HCT116 (cell line): ENCODE data around the gene PPP2R1B. TPM values are rescaled to one million over a fixed set of nuclear protein-coding genes. Genes with fewer than 3 reads are reported as not detected.

Experiments used
- ATAC-seq: fragments of 200-7000 bp; cut with Tn5 transposase; 2 replicates; pipeline ENCODE4 v1.9.1; 2020; ENCODE audit warnings: mild to moderate bottlenecking, moderate library complexity
- BruUV-seq: library from RNA; stranded (reverse); fragments of 400-500 nt; replicated peaks from 2 replicates; lab custom pipeline; 2021; lab: Mats Ljungman, UMichigan
- CTCF ChIA-PET: fragments of 300-600 bp; sonication (Branson Sonifier 250); formaldehyde crosslinking; loops from one replicate; lab custom pipeline; 2021; ENCODE audit warnings: antibody characterized with exemption; lab: Charles Lee
- POLR2A ChIA-PET: fragments of 300-600, 350-600 bp; sonication (Branson Sonifier 250); formaldehyde crosslinking; loops from one replicate; lab custom pipeline; 2021; ENCODE audit warnings: antibody characterized with exemption; lab: Charles Lee
- RAD21 ChIA-PET, 2 experiments: fragments of 300-600 bp; sonication (Branson Sonifier 250); formaldehyde crosslinking; loops; one replicate each; lab custom pipeline; 2023; ENCODE audit warnings: low total read pairs in 2 of 2; ENCODE audit not compliant: uncharacterized antibody in 2 of 2, unreplicated experiment in 2 of 2, low non-redundant PET in 1 of 2; lab: Charles Lee
- DNase-seq: peaks from one replicate; pipeline ENCODE4 v3.0.0-alpha.2; 2010; ENCODE audit warnings: low read depth, low spot score
- H2AFZ ChIP-seq: fragments of 200-600 bp; shearing (Covaris generic), sonication (generic); 2 replicates; pipeline ENCODE4 v1.6.1; 2017; ENCODE audit warnings: low read depth, mixed run types, mixed read lengths, antibody characterized with exemption, low read length; ENCODE audit not compliant: poor library complexity, severe bottlenecking
- H3K27ac ChIP-seq: 2 replicates; pipeline ENCODE4 v1.5.1; 2012; ENCODE audit warnings: low read depth, low read length
- H3K27me3 ChIP-seq: fragments of 200-600 bp; sonication (generic); 2 replicates; pipeline ENCODE4 v1.6.1; 2016; ENCODE audit warnings: mixed run types, low read length, mixed read lengths; ENCODE audit not compliant: insufficient read depth
- H3K36me3 ChIP-seq, 2 experiments: fragments of 200-500 bp in 1 of 2; fragments of 200-600 bp in 1 of 2; sonication (Bioruptor generic) in 1 of 2; sonication (generic) in 1 of 2; 2 replicates each; pipeline versions ENCODE4 v1.5.1 to v1.6.1; 2014 to 2016; ENCODE audit warnings: low read length in 2 of 2, inconsistent platforms in 1 of 2, mixed read lengths in 1 of 2, mixed run types in 1 of 2; ENCODE audit not compliant: insufficient read depth in 2 of 2, control insufficient read depth in 1 of 2
- H3K4me1 ChIP-seq, 2 experiments: fragments of 200-600 bp in 1 of 2; sonication (generic) in 1 of 2; 2 replicates each; pipeline versions ENCODE4 v1.5.1 to v1.6.1; 2012 to 2017; ENCODE audit warnings: low read length in 2 of 2, inconsistent platforms in 1 of 2, mild to moderate bottlenecking in 1 of 2, mixed read lengths in 1 of 2, mixed run types in 1 of 2, moderate library complexity in 1 of 2; ENCODE audit not compliant: insufficient read depth in 2 of 2, control insufficient read depth in 1 of 2
- H3K4me2 ChIP-seq: fragments of 200-600 bp; sonication (generic); 2 replicates; pipeline ENCODE4 v1.6.1; 2017; ENCODE audit warnings: mixed run types, low read length, mixed read lengths
- H3K4me3 ChIP-seq, 2 experiments: fragments of 200-600 bp in 1 of 2; sonication (generic) in 1 of 2; replicated peaks in 1 of 2; 2 replicates each; pipeline ENCODE4 v1.5.1; 2011 to 2016; ENCODE audit warnings: low read length in 2 of 2, control low read depth in 1 of 2, low read depth in 1 of 2, mild to moderate bottlenecking in 1 of 2, mixed read lengths in 1 of 2, mixed run types in 1 of 2
- H3K79me2 ChIP-seq: fragments of 200-600 bp; sonication (generic); 2 replicates; pipeline ENCODE4 v1.6.1; 2017; ENCODE audit warnings: mild to moderate bottlenecking, mixed run types, low read length, moderate library complexity, mixed read lengths; ENCODE audit not compliant: insufficient read depth
- H3K9ac ChIP-seq: fragments of 200-600 bp; sonication (generic); 2 replicates; pipeline ENCODE4 v1.6.1; 2016; ENCODE audit warnings: low read length, mixed read lengths
- H3K9me2 ChIP-seq: fragments of 200-600 bp; sonication (generic), shearing (Covaris generic); 2 replicates; pipeline ENCODE4 v1.6.1; 2017; ENCODE audit warnings: mixed run types, mild to moderate bottlenecking, moderate library complexity; ENCODE audit not compliant: insufficient read depth
- H3K9me3 ChIP-seq, 2 experiments: fragments of 200-500 bp in 1 of 2; fragments of 200-600 bp in 1 of 2; sonication (Bioruptor generic) in 1 of 2; sonication (generic) in 1 of 2; 2 replicates each; pipeline ENCODE4 v1.6.1; 2014 to 2017; ENCODE audit warnings: low read length in 2 of 2, mixed read lengths in 2 of 2, inconsistent platforms in 1 of 2, low read depth in 1 of 2, mild to moderate bottlenecking in 1 of 2, mixed run types in 1 of 2, moderate library complexity in 1 of 2; ENCODE audit not compliant: control insufficient read depth in 1 of 2, insufficient read depth in 1 of 2
- H4K20me1 ChIP-seq: fragments of 200-600 bp; sonication (generic), shearing (Covaris generic); 2 replicates; pipeline ENCODE4 v1.6.1; 2017; ENCODE audit warnings: mixed run types, mild to moderate bottlenecking, moderate library complexity; ENCODE audit not compliant: insufficient read depth
- CEBPB ChIP-seq: IDR thresholded peaks from 2 replicates; pipeline ENCODE4 v1.6.1; 2012; ENCODE audit warnings: low read depth
- EGR1 ChIP-seq: IDR thresholded peaks from 2 replicates; pipeline ENCODE4 v1.6.1; 2012; ENCODE audit warnings: low read depth
- JUND ChIP-seq: IDR thresholded peaks from 2 replicates; pipeline ENCODE4 v1.6.1; 2012
- RAD21 ChIP-seq: IDR thresholded peaks from 2 replicates; pipeline ENCODE4 v1.6.1; 2012; ENCODE audit warnings: low read depth, mild to moderate bottlenecking
- SRF ChIP-seq: IDR thresholded peaks from 2 replicates; pipeline ENCODE4 v1.6.1; 2012; ENCODE audit warnings: low read depth
- TCF7L2 ChIP-seq: IDR thresholded peaks from 2 replicates; pipeline ENCODE4 v1.7.0; 2011; ENCODE audit warnings: borderline replicate concordance, inconsistent platforms; ENCODE audit not compliant: insufficient read depth, insufficient read length; ENCODE audit errors: extremely low read depth
- ZFX ChIP-seq: fragments of 450-650 bp; IDR thresholded peaks from 2 replicates; pipeline ENCODE4 v1.6.1; 2017
- intact Hi-C: fragments of 100-400 bp; cut with micrococcal nuclease; formaldehyde crosslinking; loops from 2 replicates; pipeline ENCODE4 v1.10.0; 2022
- total RNA-seq: library from RNA; stranded (reverse); gene quantifications from one replicate; pipeline ENCODE4 v1.2.1, GENCODE V29; 2021; ENCODE audit not compliant: unreplicated experiment
- TF ChIP-seq, protein P1 (sequence below): IDR thresholded peaks from 2 replicates; pipeline ENCODE4 v1.6.1; 2012; ENCODE audit warnings: low read depth
- TF ChIP-seq, protein P2 (sequence below): IDR thresholded peaks from 2 replicates; pipeline ENCODE4 v1.6.1; 2012
- TF ChIP-seq, protein P3 (sequence below), 3 experiments: fragments of 200-600 bp in 1 of 3; sonication (generic) in 1 of 3; IDR thresholded peaks in 2 of 3; conservative IDR thresholded peaks in 1 of 3; 2 replicates each; pipeline ENCODE4 v1.5.1; 2012 to 2017; ENCODE audit warnings: low read depth in 2 of 3, low read length in 2 of 3, antibody characterized with exemption in 1 of 3, borderline replicate concordance in 1 of 3, control low read depth in 1 of 3, mild to moderate bottlenecking in 1 of 3, mixed read lengths in 1 of 3, mixed run types in 1 of 3, moderate library complexity in 1 of 3; ENCODE audit not compliant: insufficient read depth in 1 of 3

PPP2R1B gene
- total RNA-seq, 1 experiment from 2014 or later, result 24.9 TPM

DNA sequence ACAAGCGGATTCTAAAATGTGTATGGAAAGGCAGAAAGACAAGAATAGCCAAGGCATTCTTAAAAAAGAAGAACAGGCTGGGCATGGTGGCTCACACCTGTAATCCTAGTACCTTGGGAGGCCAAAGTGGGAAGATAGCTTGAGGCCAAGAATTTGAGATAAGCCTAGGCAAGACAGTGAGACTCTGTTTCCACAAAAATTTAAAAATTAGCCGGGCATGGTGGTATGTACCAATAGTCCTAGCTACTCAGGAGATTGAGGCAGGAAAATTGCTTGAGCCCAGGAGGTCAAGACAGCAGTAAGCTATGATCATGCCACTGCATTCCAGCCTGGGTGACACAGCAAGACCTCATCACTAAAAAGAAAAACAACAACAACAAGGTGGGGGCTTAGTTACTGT is 46.0 kb upstream of the PPP2R1B start:
- ATAC-seq (no peak), DNase-seq (no peak)
- Histone ChIP-seq H3K9me3 (no peaks in the 10 kb centered on the region), H3K36me3 (no peaks in the 10 kb centered on the region), H3K79me2 (no peaks in the 10 kb centered on the region), H3K4me3 (no peak overlapping the region), H2AFZ (no peak overlapping the region), H3K9ac (no peak overlapping the region), H3K27ac (no peak overlapping the region), H3K27me3 (no peaks in the 10 kb centered on the region), H4K20me1 (no peaks in the 10 kb centered on the region), H3K4me1 (no peaks in the 10 kb centered on the region), H3K4me2 (no peak overlapping the region), H3K9me2 (no peaks in the 10 kb centered on the region)
- POLR2A ChIA-PET, result no interaction called here
- CTCF ChIA-PET, result interaction anchor here (0.8 kb wide), 1 partner anchor 47 kb away, joined by 3 read pairs; the partner anchor contains the start of gene PPP2R1B
- RAD21 ChIA-PET, result no interaction called here
- BruUV-seq, result no TSS peak
- intact Hi-C loops, result no loop called here
- TF ChIP-seq ZFX (no peak), RAD21 (no peak), TCF7L2 (no peak), SRF (no peak), JUND (no peak), CEBPB (no peak), EGR1 (no peak)
- TF ChIP-seq, protein P1, sequence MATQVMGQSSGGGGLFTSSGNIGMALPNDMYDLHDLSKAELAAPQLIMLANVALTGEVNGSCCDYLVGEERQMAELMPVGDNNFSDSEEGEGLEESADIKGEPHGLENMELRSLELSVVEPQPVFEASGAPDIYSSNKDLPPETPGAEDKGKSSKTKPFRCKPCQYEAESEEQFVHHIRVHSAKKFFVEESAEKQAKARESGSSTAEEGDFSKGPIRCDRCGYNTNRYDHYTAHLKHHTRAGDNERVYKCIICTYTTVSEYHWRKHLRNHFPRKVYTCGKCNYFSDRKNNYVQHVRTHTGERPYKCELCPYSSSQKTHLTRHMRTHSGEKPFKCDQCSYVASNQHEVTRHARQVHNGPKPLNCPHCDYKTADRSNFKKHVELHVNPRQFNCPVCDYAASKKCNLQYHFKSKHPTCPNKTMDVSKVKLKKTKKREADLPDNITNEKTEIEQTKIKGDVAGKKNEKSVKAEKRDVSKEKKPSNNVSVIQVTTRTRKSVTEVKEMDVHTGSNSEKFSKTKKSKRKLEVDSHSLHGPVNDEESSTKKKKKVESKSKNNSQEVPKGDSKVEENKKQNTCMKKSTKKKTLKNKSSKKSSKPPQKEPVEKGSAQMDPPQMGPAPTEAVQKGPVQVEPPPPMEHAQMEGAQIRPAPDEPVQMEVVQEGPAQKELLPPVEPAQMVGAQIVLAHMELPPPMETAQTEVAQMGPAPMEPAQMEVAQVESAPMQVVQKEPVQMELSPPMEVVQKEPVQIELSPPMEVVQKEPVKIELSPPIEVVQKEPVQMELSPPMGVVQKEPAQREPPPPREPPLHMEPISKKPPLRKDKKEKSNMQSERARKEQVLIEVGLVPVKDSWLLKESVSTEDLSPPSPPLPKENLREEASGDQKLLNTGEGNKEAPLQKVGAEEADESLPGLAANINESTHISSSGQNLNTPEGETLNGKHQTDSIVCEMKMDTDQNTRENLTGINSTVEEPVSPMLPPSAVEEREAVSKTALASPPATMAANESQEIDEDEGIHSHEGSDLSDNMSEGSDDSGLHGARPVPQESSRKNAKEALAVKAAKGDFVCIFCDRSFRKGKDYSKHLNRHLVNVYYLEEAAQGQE, result no peak
- TF ChIP-seq, protein P2, sequence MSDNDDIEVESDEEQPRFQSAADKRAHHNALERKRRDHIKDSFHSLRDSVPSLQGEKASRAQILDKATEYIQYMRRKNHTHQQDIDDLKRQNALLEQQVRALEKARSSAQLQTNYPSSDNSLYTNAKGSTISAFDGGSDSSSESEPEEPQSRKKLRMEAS, result no peak
- TF ChIP-seq, protein P3, sequence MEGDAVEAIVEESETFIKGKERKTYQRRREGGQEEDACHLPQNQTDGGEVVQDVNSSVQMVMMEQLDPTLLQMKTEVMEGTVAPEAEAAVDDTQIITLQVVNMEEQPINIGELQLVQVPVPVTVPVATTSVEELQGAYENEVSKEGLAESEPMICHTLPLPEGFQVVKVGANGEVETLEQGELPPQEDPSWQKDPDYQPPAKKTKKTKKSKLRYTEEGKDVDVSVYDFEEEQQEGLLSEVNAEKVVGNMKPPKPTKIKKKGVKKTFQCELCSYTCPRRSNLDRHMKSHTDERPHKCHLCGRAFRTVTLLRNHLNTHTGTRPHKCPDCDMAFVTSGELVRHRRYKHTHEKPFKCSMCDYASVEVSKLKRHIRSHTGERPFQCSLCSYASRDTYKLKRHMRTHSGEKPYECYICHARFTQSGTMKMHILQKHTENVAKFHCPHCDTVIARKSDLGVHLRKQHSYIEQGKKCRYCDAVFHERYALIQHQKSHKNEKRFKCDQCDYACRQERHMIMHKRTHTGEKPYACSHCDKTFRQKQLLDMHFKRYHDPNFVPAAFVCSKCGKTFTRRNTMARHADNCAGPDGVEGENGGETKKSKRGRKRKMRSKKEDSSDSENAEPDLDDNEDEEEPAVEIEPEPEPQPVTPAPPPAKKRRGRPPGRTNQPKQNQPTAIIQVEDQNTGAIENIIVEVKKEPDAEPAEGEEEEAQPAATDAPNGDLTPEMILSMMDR (IDR thresholded peaks at IDR 0.05 in 2 of 3, conservative IDR thresholded peaks at IDR 0.05 in 1 of 3; ENCODE audit: borderline replicate concordance in 1 of 3, insufficient read depth in 1 of 3, low read depth in 2 of 3, low read length in 2 of 3), result no peak
